Liver (tissue), 3 donors: ENCODE results near the gene PPP6R3.

Experiments
- EGR1 ChIP-seq, 2 donors: IDR thresholded peaks; 2 replicates each; pipeline ENCODE4 v1.6.1; 2016 to 2018; ENCODE audit warnings: antibody characterized with exemption in 2 of 2, low read depth in 2 of 2
- GABPA ChIP-seq, 2 donors: IDR thresholded peaks in 1 of 2; conservative IDR thresholded peaks in 1 of 2; 2 replicates each; pipeline ENCODE4 v1.6.1; 2016; ENCODE audit warnings: antibody characterized with exemption in 2 of 2, mild to moderate bottlenecking in 1 of 2, moderate library complexity in 1 of 2
- JUND ChIP-seq, 2 donors: IDR thresholded peaks; 2 replicates each; pipeline ENCODE4 v1.6.1; 2016; ENCODE audit warnings: antibody characterized with exemption in 2 of 2
- RAD21 ChIP-seq, 2 donors: IDR thresholded peaks; 2 replicates each; pipeline ENCODE4 v1.6.1; 2016; ENCODE audit warnings: antibody characterized with exemption in 2 of 2, mild to moderate bottlenecking in 2 of 2
- RXRA ChIP-seq, 2 donors: IDR thresholded peaks; 2 replicates each; pipeline ENCODE4 v1.6.1; 2017 to 2018; ENCODE audit warnings: antibody characterized with exemption in 2 of 2, mild to moderate bottlenecking in 1 of 2
- SP1 ChIP-seq: IDR thresholded peaks from 2 replicates; pipeline ENCODE4 v1.6.1; 2018; ENCODE audit warnings: antibody characterized with exemption, mild to moderate bottlenecking
- YY1 ChIP-seq: IDR thresholded peaks from 2 replicates; pipeline ENCODE4 v1.6.1; 2016; ENCODE audit warnings: antibody characterized with exemption, mild to moderate bottlenecking
- TF ChIP-seq, protein P1 (sequence below): fragments of 150-350 bp; IDR thresholded peaks from 2 replicates; pipeline ENCODE4 v1.5.1; 2017; ENCODE audit warnings: improper control_type of control experiment, low read depth, low read length; ENCODE audit not compliant: missing input control
- TF ChIP-seq, protein P2 (sequence below): IDR thresholded peaks from 2 replicates; pipeline ENCODE4 v1.6.1; 2016; ENCODE audit warnings: antibody characterized with exemption
- TF ChIP-seq, protein P3 (sequence below): IDR thresholded peaks from 2 replicates; pipeline ENCODE4 v1.6.1; 2016; ENCODE audit warnings: antibody characterized with exemption, mild to moderate bottlenecking
- TF ChIP-seq, protein P4 (sequence below): IDR thresholded peaks from 2 replicates; pipeline ENCODE4 v1.6.1; 2016; ENCODE audit warnings: antibody characterized with exemption
- donor health status: healthy.
- donor health status: healthy.

DNA sequence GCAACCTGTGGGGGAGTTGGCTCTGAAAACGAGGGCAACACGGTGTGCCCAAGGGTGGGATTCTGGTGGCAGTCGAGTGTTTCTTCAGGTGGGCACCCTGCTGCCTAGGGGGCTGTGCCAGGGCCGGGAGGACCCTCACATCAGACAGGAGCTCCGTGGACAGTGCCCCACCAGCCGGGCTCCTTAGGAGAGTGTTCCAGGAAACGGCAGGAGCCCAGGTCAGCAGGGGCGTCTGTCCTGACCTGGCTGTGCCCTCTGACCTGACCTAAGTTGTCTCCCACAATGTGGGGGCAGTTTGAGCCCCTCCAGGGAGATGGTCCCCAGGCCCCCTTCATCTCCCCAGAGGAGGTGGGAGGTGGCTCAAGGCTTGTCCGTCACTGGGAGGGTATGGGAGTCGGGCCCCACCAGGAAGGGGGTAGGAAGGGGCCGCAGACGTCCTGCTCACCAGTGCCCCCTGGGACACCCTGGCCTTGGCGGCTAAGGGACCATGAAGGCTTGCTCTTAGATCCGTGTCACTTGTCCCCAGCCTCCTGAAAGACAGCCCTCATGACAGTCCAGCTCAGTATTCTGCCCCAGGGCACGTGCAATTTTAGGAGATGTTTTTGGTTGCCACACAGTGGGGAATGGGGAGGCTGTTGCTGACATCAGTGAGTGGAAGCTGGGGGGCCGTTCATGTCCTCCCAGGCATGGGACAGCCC, 191.6 kb downstream of the PPP6R3 start:
- TF ChIP-seq, protein P1, sequence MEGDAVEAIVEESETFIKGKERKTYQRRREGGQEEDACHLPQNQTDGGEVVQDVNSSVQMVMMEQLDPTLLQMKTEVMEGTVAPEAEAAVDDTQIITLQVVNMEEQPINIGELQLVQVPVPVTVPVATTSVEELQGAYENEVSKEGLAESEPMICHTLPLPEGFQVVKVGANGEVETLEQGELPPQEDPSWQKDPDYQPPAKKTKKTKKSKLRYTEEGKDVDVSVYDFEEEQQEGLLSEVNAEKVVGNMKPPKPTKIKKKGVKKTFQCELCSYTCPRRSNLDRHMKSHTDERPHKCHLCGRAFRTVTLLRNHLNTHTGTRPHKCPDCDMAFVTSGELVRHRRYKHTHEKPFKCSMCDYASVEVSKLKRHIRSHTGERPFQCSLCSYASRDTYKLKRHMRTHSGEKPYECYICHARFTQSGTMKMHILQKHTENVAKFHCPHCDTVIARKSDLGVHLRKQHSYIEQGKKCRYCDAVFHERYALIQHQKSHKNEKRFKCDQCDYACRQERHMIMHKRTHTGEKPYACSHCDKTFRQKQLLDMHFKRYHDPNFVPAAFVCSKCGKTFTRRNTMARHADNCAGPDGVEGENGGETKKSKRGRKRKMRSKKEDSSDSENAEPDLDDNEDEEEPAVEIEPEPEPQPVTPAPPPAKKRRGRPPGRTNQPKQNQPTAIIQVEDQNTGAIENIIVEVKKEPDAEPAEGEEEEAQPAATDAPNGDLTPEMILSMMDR: no peak
- TF ChIP-seq, protein P2, sequence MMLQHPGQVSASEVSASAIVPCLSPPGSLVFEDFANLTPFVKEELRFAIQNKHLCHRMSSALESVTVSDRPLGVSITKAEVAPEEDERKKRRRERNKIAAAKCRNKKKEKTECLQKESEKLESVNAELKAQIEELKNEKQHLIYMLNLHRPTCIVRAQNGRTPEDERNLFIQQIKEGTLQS: no peak
- no peak for TF ChIP-seq JUND (IDR thresholded peaks at IDR 0.05)
- TF ChIP-seq, protein P3, sequence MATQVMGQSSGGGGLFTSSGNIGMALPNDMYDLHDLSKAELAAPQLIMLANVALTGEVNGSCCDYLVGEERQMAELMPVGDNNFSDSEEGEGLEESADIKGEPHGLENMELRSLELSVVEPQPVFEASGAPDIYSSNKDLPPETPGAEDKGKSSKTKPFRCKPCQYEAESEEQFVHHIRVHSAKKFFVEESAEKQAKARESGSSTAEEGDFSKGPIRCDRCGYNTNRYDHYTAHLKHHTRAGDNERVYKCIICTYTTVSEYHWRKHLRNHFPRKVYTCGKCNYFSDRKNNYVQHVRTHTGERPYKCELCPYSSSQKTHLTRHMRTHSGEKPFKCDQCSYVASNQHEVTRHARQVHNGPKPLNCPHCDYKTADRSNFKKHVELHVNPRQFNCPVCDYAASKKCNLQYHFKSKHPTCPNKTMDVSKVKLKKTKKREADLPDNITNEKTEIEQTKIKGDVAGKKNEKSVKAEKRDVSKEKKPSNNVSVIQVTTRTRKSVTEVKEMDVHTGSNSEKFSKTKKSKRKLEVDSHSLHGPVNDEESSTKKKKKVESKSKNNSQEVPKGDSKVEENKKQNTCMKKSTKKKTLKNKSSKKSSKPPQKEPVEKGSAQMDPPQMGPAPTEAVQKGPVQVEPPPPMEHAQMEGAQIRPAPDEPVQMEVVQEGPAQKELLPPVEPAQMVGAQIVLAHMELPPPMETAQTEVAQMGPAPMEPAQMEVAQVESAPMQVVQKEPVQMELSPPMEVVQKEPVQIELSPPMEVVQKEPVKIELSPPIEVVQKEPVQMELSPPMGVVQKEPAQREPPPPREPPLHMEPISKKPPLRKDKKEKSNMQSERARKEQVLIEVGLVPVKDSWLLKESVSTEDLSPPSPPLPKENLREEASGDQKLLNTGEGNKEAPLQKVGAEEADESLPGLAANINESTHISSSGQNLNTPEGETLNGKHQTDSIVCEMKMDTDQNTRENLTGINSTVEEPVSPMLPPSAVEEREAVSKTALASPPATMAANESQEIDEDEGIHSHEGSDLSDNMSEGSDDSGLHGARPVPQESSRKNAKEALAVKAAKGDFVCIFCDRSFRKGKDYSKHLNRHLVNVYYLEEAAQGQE: no peak
- TF ChIP-seq, protein P4, sequence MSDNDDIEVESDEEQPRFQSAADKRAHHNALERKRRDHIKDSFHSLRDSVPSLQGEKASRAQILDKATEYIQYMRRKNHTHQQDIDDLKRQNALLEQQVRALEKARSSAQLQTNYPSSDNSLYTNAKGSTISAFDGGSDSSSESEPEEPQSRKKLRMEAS: no peak
- no peak for TF ChIP-seq YY1
- no peak for TF ChIP-seq GABPA (IDR thresholded peaks at IDR 0.05 in 1 of 2, conservative IDR thresholded peaks at IDR 0.05 in 1 of 2)
- no peak for TF ChIP-seq RXRA (IDR thresholded peaks at IDR 0.05)
- TF ChIP-seq EGR1 (IDR thresholded peaks at IDR 0.05; ENCODE audit: low read depth in 2 of 2): no peak
- TF ChIP-seq RAD21 (IDR thresholded peaks at IDR 0.05): no peak
- TF ChIP-seq SP1: no peak
